Thymus (tissue), 11 donors: ENCODE results near the gene CCDC57. TPM values are rescaled to one million over a fixed set of nuclear protein-coding genes. Genes with fewer than 3 reads are reported as not detected.

Experiments
- DNase-seq, 9 donors: peaks; one replicate each; pipeline ENCODE4 v3.0.0-alpha.2; 2013; ENCODE audit warnings: low spot score in 9 of 9, low read depth in 6 of 9, missing footprints in 1 of 9
- H3K27ac ChIP-seq, 2 donors: one replicate each; pipeline ENCODE4 v1.5.1; 2013; ENCODE audit warnings: control low read depth in 1 of 2, low read depth in 1 of 2, low read length in 1 of 2, mild to moderate bottlenecking in 1 of 2, moderate library complexity in 1 of 2
- H3K27me3 ChIP-seq, 2 donors: one replicate each; pipeline ENCODE4 v1.5.1; 2013; ENCODE audit warnings: low read length in 1 of 2; ENCODE audit not compliant: control insufficient read depth in 2 of 2, insufficient read depth in 1 of 2
- H3K36me3 ChIP-seq, 2 donors: one replicate each; pipeline ENCODE4 v1.5.1; 2013; ENCODE audit warnings: low read length in 1 of 2, mild to moderate bottlenecking in 1 of 2, moderate library complexity in 1 of 2; ENCODE audit not compliant: control insufficient read depth in 2 of 2, insufficient read depth in 2 of 2
- H3K4me1 ChIP-seq, 2 donors: one replicate each; pipeline ENCODE4 v1.5.1; 2013; ENCODE audit warnings: low read length in 2 of 2; ENCODE audit not compliant: control insufficient read depth in 2 of 2, insufficient read depth in 2 of 2
- H3K4me3 ChIP-seq, 2 donors: one replicate each; pipeline ENCODE4 v1.5.1; 2013; ENCODE audit warnings: low read length in 2 of 2, control low read depth in 1 of 2, mild to moderate bottlenecking in 1 of 2
- H3K9me3 ChIP-seq, 2 donors: one replicate each; pipeline ENCODE4 v1.5.1; 2013; ENCODE audit warnings: low read length in 1 of 2, mild to moderate bottlenecking in 1 of 2; ENCODE audit not compliant: control insufficient read depth in 2 of 2, insufficient read depth in 1 of 2
- WGBS: extraction: QIAGEN DNeasy Blood & Tissue Kit; methylation state at CpG from one replicate; pipeline ENCODE4 v1.1.7; 2013; 5-methylcytosine and 5-hydroxymethylcytosine counted together
- polyA plus RNA-seq: library from polyadenylated mRNA; stranded (reverse); fragments of 200-250 nt; gene quantifications from one replicate; pipeline ENCODE4 v1.2.3, GENCODE V29; 2013
- total RNA-seq: library from RNA; stranded (reverse); fragments of 120-200 nt; gene quantifications from one replicate; pipeline ENCODE4 v1.2.4, GENCODE V29; 2013
- donor health status: healthy.

The CCDC57 gene
- total and polyA plus RNA-seq, 2 donors, result 39.3 to 122 TPM

- Histone ChIP-seq H3K36me3 (peaks cover 42 to 60% of the 10 kb centered on the region in 2 donors), H3K27me3 (no peaks in the 10 kb centered on the region), H3K9me3 (no peaks in the 10 kb centered on the region), H3K27ac (no peak overlapping the region), H3K4me3 (no peak overlapping the region), H3K4me1 (no peaks in the 10 kb centered on the region)
- WGBS, result 98% methylated on average over 23 of the region's 23 CpGs
- no peak for DNase-seq
Observed at GRCh38 chr17:82187500-82187899, 25.1 kb downstream of the CCDC57 start.

DNA sequence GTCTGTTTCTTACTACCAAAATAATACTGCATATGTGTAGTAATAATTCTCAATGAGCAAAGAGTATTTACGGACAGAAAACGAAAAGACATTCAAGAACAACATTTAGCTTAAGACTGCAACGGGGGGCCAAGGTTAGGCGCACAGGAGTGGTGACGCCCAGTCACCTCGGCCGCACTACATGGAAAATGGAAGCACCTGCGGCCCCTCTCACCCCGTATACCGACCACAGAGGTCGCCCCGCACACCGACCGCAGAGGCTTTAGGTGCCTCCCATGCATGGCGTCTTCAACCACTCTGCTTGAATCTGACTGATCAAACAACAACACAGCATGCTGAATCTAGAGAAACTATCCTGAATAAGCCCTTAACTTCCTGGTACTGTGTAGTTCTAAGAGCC lies 26.4 kb downstream of the CCDC57 start:
- DNase-seq, result no peak

DNA sequence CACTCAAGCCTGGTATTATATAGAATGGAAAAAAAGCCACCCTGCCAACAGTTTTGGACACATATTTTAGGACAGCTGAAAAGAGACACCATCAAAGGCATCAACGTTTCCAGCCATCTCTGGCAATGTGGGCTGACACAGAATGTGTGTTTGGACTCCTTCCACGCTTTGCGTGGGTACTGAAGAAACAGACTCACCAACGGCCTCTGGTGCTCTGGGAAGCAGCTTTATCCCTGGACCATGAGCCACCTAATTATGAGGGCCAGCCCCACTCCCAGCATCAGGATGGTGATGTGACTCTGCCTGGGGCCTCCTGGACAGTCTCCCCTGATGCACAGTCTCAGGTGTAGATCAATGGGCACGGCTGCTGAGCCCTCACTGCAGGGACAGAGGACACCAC lies 27.9 kb downstream of the CCDC57 start:
- Histone ChIP-seq H3K4me1 (no peaks in the 10 kb centered on the region), H3K27me3 (no peaks in the 10 kb centered on the region), H3K27ac (no peak overlapping the region), H3K36me3 (peaks cover 51 to 54% of the 10 kb centered on the region in 2 donors), H3K4me3 (no peak overlapping the region), H3K9me3 (no peaks in the 10 kb centered on the region)
- DNase-seq, result no peak
- 99% methylated on average over 5 of the region's 5 CpGs for WGBS

More for the DNA sequence above, 26.4 kb downstream of the CCDC57 start:
- Histone ChIP-seq H3K36me3 (peaks cover 43 to 52% of the 10 kb centered on the region in 2 donors), H3K9me3 (no peaks in the 10 kb centered on the region), H3K4me3 (no peak overlapping the region), H3K27me3 (no peaks in the 10 kb centered on the region), H3K27ac (no peak overlapping the region), H3K4me1 (no peaks in the 10 kb centered on the region)
- 99% methylated on average over 15 of the region's 15 CpGs for WGBS

GRCh38 chr17:82180776-82181528 lies 31.7 kb downstream of the CCDC57 start:
- H3K27ac ChIP-seq, result no peak overlapping the region
- no peaks in the 10 kb centered on the region for H3K4me1 ChIP-seq
- no peak for DNase-seq
- no peaks in the 10 kb centered on the region for H3K27me3 ChIP-seq
- H3K36me3 ChIP-seq, result peaks cover 55 to 57% of the 10 kb centered on the region in 2 donors
- no peak overlapping the region for H3K4me3 ChIP-seq
- 97% methylated on average over 31 of the region's 31 CpGs for WGBS
- H3K9me3 ChIP-seq, result no peaks in the 10 kb centered on the region

- no peaks in the 10 kb centered on the region for H3K9me3 ChIP-seq
- WGBS, result 97% methylated on average over 10 of the region's 10 CpGs
- H3K27me3 ChIP-seq, result no peaks in the 10 kb centered on the region
- no peak overlapping the region for H3K27ac ChIP-seq
- no peaks in the 10 kb centered on the region for H3K4me1 ChIP-seq
- no peak for DNase-seq
- peaks cover 49 to 54% of the 10 kb centered on the region in 2 donors for H3K36me3 ChIP-seq
- no peak overlapping the region for H3K4me3 ChIP-seq
Observed at GRCh38 chr17:82179946-82180475, 32.6 kb downstream of the CCDC57 start.

DNA sequence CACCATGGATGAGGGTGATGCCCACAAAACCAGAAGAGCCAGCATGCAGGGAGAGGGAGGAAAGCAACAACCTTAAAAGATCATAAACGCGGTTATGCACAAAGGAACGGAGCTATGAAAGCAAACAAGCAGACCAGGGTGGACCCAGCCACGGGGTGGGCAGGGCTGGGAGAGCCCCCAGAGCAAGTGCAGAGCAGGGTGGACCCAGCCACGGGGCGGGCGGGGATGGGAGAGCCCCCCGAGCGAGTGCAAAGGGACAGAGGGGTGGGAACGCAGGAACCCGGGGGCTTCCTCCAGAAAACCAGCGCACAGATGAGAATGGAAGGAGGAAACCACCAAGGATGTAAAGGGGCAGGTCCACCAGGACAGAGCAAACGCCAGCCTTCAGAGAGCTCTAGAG lies 33.2 kb downstream of the CCDC57 start:
- Histone ChIP-seq H3K27ac (no peak overlapping the region), H3K27me3 (no peaks in the 10 kb centered on the region), H3K9me3 (no peaks in the 10 kb centered on the region), H3K4me1 (no peaks in the 10 kb centered on the region), H3K4me3 (no peak overlapping the region), H3K36me3 (peaks cover 43 to 49% of the 10 kb centered on the region in 2 donors)
- 94% methylated on average over 13 of the region's 13 CpGs for WGBS
- no peak for DNase-seq

GRCh38 chr17:82178499-82179261 lies 34.0 kb downstream of the CCDC57 start:
- peaks cover 40 to 46% of the 10 kb centered on the region in 2 donors for H3K36me3 ChIP-seq
- WGBS, result 94% methylated on average over 24 of the region's 24 CpGs
- H3K27ac ChIP-seq, result no peak overlapping the region
- no peak overlapping the region for H3K4me3 ChIP-seq
- no peaks in the 10 kb centered on the region for H3K27me3 ChIP-seq
- DNase-seq, result no peak
- no peaks in the 10 kb centered on the region for H3K9me3 ChIP-seq
- no peaks in the 10 kb centered on the region for H3K4me1 ChIP-seq

GRCh38 chr17:82177761-82178498 lies 34.7 kb downstream of the CCDC57 start:
- H3K27ac ChIP-seq, result no peak overlapping the region
- no peak for DNase-seq
- no peaks in the 10 kb centered on the region for H3K4me1 ChIP-seq
- 98% methylated on average over 13 of the region's 13 CpGs for WGBS
- H3K4me3 ChIP-seq, result no peak overlapping the region
- H3K9me3 ChIP-seq, result no peaks in the 10 kb centered on the region
- H3K36me3 ChIP-seq, result peaks cover 33 to 40% of the 10 kb centered on the region in 2 donors
- H3K27me3 ChIP-seq, result no peaks in the 10 kb centered on the region
